ENCODE data around the gene PTPRM.
A peak's percentile ranks its signal among the peaks of the same experiment; 100 is the strongest.

Gene PTPRM

DNA sequence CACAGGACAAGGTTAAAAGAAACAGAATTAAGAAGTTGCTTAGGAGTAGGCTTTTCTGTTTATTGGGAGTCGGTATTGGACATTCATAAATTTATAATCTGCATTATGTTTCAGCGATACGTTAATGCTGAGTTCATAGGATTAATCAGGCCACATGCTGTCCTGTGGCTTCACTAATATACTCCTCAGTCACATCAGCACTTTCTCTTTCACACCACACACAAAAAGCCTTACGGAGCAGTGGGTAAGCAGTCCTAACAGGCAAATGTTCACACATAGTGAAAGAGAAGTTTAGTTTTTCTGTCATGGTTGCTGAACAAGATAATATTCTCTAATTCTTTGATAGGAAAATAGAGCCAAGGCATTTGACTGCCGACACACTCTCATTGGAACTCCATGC is 630.4 kb downstream of the PTPRM start:
- DNase-seq (ENCODE audit: low read depth) = no peak
- no peak overlapping the region for H3K4me3 ChIP-seq (ENCODE audit: low read depth, low read length)

DNA sequence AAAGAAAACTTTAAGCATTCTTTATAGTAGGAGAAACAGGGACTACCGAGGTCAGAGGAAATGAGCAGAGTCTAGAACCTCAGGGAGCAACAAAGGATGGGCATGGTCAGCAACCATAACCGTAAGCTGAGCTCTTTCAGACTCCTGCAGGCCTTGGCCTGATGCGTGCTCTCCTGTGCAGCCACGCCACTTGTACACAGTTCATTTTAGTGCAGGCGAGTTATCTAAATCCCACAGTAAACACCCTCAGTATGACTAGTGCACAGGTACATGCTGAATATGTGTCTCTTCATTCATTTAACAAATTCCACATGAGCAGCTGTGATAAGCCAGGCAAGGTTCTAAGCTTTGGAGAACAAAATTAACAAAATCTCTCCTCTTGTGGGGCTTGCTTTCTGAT is 640.9 kb downstream of the PTPRM start:
- DNase-seq (ENCODE audit: low read depth) = no peak
- no peak overlapping the region for H3K4me3 ChIP-seq (ENCODE audit: low read depth, low read length)

- no peak for DNase-seq (ENCODE audit: low read depth)
- H3K4me3 ChIP-seq (ENCODE audit: low read depth, low read length) = no peak overlapping the region
Observed at GRCh38 chr18:8208716-8209115, 641.6 kb downstream of the PTPRM start.

GRCh38 chr18:8212896-8213780 is 646.0 kb downstream of the PTPRM start:
- no peak overlapping the region for H3K4me3 ChIP-seq (ENCODE audit: low read depth, low read length)
- DNase-seq (ENCODE audit: low read depth) = peak; percentile 96

- no peak for DNase-seq (ENCODE audit: low read depth)
- no peak overlapping the region for H3K4me3 ChIP-seq (ENCODE audit: low read depth, low read length)
Observed at GRCh38 chr18:8215741-8216140, 648.6 kb downstream of the PTPRM start.

GRCh38 chr18:8217051-8217564 is 650.0 kb downstream of the PTPRM start:
- DNase-seq (ENCODE audit: low read depth) = peak; percentile 36
- no peak overlapping the region for H3K4me3 ChIP-seq (ENCODE audit: low read depth, low read length)

DNA sequence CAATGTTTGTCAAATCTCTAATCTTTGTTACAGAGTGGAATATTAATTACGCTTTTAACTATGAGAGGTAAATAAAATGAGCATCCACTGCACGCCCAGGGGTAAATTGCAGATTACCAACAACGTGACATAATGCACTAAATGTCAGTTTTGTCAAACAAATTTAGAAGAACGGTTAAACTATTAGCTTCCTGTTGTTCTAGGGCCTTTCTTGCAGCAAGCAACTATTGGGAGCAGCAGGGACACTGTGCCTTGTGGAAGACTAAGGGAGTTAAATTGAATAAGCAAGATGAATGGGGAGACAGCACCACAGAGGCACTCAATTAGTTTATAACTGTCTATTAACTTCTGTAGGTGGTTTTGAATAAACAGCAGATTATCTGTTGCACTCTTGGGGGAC is 651.1 kb downstream of the PTPRM start:
- no peak overlapping the region for H3K4me3 ChIP-seq (ENCODE audit: low read depth, low read length)
- no peak for DNase-seq (ENCODE audit: low read depth)

GRCh38 chr18:8221452-8221851 is 654.3 kb downstream of the PTPRM start:
- H3K4me3 ChIP-seq (ENCODE audit: low read depth, low read length) = no peak overlapping the region
- DNase-seq (ENCODE audit: low read depth) = no peak

GRCh38 chr18:8224576-8224975 is 657.5 kb downstream of the PTPRM start:
- no peak for DNase-seq (ENCODE audit: low read depth)
- H3K4me3 ChIP-seq (ENCODE audit: low read depth, low read length) = no peak overlapping the region

GRCh38 chr18:8229040-8229439 is 661.9 kb downstream of the PTPRM start:
- no peak for DNase-seq (ENCODE audit: low read depth)
- H3K4me3 ChIP-seq (ENCODE audit: low read depth, low read length) = no peak overlapping the region

DNA sequence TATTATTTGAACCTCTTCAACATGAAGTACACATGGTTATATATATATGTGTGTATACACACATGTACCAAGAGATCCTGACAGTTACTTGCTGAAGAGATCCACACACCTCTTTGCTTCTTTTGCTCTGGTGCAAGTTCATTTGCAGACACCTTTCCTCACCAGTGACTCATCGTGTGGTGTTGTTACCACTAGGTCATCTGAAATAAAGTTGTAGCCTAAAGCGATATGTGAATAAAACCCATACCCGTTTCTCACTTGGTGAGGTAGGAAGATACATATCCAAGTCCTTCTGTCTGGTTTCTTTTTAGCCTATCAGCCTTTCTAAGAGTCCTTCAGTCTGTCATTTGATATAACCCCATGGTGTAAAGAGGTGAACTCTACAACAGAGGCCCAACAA is 662.7 kb downstream of the PTPRM start:
- DNase-seq (ENCODE audit: low read depth) = no peak
- H3K4me3 ChIP-seq (ENCODE audit: low read depth, low read length) = no peak overlapping the region

DNA sequence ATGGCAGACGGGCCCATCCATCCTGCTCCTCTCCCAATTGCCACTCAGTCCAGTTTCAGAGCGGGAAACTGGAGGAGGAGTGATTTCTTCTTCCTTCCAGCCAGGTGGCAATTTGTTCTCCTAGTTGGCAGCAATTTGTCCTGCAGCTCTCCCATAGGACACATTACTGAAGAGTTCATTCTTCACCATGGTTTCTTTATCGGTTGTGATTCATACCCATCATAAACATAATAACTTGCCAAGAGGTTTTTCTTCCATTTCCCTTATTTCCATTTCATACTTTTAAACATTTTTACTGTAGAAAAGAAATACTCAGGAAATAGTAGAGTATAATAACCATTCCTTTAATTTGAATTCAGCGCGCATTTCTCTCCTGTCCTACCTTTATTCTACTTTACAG is 664.2 kb downstream of the PTPRM start:
- DNase-seq (ENCODE audit: low read depth) = no peak
- H3K4me3 ChIP-seq (ENCODE audit: low read depth, low read length) = no peak overlapping the region

GRCh38 chr18:8232791-8233190 is 665.7 kb downstream of the PTPRM start:
- no peak for DNase-seq (ENCODE audit: low read depth)
- H3K4me3 ChIP-seq (ENCODE audit: low read depth, low read length) = no peak overlapping the region

DNA sequence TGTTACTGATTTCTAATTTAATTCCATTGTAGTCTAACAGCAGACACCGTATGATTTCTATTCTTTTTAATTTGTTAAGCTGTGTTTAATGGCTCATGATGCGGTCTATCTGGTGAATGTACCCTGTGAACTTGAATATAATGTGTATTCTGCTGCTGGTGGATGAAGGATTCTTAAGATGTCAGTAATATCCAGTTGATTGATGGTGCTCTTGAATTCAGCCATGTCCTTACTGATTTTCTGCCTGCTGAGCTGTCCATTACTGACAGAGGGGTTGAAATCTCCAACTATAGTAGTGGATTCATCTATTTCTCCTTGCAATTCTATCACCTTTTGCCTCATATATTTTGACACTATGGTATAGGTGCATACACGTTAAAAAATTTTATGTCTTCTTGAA is 668.8 kb downstream of the PTPRM start:
- H3K4me3 ChIP-seq (ENCODE audit: low read depth, low read length) = no peak overlapping the region
- no peak for DNase-seq (ENCODE audit: low read depth)

GRCh38 chr18:8238507-8238906 is 671.4 kb downstream of the PTPRM start:
- H3K4me3 ChIP-seq (ENCODE audit: low read depth, low read length) = no peak overlapping the region
- DNase-seq (ENCODE audit: low read depth) = no peak

- H3K4me3 ChIP-seq (ENCODE audit: low read depth, low read length) = no peak overlapping the region
- no peak for DNase-seq (ENCODE audit: low read depth)
Observed at GRCh38 chr18:8241731-8242130, 674.6 kb downstream of the PTPRM start.

DNA sequence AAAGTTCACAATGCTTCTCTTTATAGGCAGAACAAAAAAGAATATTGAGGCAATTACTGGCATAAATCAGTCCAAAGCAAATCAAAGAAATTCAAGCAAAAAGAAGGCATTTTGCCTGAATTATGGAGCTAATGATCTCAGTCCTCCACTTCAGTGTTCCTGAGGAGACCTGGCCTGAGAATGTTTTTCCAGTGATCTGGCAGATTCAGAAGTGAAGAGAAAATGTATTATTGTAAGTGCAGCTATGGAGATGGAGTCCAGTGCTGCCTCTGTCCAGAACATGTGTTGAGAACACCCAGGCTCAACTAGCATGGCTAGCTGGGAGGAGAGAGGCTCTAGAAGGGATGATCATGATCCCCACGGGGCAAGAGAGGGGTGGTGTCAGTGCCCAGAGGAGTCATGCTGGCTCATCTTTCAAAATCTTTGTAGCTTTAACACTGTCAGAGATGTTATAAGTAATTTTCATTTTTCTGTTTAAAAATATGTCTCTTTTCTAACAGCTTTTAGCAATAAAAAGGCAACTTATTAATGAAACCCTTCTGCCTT is 675.1 kb downstream of the PTPRM start:
- no peak for DNase-seq (ENCODE audit: low read depth)
- H3K4me3 ChIP-seq (ENCODE audit: low read depth, low read length) = no peak overlapping the region

DNA sequence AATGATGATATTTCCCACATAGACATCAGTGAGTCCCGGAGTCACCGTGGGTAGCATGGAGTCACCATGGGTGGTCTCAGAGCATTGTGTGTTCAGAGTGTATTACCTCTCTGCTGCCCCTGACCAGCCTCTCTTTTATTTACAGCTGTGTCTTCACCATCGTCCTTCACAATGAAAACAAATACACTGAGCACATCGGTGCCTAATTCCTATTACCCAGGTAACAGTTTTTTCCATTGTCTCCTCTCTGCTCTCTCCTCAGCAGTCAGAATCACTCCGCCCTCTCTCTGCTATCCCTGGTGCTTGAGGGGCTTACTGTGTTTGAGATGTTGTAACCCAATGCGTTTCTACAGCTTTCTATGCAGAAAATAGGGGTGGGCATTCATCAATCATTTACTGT is 680.6 kb downstream of the PTPRM start:
- no peak overlapping the region for H3K4me3 ChIP-seq (ENCODE audit: low read depth, low read length)
- no peak for DNase-seq (ENCODE audit: low read depth)

DNA sequence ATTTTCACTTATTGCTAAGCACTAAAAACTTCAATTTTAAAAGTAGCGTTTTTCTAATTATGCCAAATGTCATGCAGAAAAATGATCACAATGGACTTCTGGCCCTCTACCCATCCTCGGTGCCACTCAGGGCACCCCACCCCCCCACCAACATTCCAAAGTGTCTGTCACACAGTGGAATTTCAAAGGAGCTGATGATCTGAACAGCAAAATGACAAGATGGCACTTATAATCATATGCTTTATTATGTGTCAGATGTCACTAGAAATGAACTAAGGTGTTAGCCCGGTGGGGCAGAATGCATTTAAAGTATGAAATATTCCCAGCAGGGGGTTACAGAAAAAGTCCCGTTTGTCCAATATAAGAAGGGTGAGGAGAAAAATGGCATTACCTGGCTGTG is 681.5 kb downstream of the PTPRM start:
- H3K4me3 ChIP-seq (ENCODE audit: low read depth, low read length) = no peak overlapping the region
- no peak for DNase-seq (ENCODE audit: low read depth)

DNA sequence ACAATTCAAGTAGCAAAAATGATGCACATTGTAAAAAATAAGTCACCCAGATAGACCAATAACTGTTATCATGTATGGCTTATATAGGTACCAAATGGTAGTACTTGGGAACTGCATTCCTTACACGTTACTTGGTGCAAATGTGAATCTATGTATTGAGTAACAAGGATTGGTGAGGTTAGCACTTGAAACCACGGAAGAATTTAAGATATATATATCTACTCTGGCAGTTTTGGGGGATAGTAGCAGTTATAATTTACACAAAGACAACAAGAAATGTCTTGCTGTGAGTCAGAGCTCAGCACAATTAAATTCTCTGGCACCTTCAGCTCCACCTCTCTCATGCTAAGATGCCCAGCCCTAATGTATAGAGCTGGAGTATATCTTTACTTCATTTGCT is 682.7 kb downstream of the PTPRM start:
- no peak overlapping the region for H3K4me3 ChIP-seq (ENCODE audit: low read depth, low read length)
- DNase-seq (ENCODE audit: low read depth) = peak; percentile 19

GRCh38 chr18:8252371-8252770 is 685.3 kb downstream of the PTPRM start:
- no peak overlapping the region for H3K4me3 ChIP-seq (ENCODE audit: low read depth, low read length)
- DNase-seq (ENCODE audit: low read depth) = no peak
